Measurements from ENCODE around the gene STPG1.
A peak's percentile ranks its signal among the peaks of the same experiment; 100 is the strongest.

STPG1 gene

DNA sequence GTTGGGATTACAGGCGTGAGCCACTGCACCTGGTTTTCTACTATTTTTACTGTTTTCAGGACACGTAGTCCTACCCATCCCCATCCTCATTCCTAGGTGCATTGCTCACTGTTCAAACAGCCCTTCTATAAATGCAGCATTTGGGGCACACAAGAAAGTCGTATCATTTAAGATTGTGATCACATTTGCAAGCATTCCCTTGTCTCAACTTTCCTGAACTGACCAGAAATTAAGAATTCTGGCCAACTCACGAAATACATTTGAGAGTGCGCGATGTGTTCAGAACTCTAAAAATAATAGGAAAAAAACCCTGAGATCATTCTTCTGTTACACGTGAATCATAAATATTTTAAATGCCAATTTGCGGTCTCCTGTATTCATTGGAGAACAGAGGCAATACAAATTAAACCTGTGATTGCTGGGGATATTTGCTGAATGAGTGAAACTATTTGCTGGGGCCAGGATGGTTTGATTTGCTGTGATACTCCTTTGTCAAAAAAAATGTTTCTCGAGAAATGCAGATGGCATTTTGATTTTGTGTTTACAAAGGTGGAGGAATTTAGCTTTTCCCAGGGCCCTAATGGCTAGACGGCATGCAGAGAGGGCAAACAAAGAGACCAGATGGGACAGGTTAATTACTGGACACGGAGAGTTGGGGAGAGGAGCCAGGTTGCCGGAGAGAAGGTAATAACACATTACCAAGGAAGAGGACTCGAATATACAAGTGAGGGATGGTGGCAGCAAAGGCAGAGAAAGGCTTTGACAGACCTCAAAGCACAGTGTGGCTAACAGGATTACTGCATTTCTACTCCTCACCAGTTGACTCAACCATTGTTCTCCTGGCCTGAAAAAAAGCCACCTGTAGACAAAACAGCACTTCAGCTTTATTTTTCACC lies 38.4 kb downstream of the STPG1 start:
- no peak for DNase-seq (ENCODE audit: low read depth)
- no peak overlapping the region for H3K4me3 ChIP-seq (replicated peaks; ENCODE audit: low read depth, low read length)
- TF ChIP-seq, protein P1, sequence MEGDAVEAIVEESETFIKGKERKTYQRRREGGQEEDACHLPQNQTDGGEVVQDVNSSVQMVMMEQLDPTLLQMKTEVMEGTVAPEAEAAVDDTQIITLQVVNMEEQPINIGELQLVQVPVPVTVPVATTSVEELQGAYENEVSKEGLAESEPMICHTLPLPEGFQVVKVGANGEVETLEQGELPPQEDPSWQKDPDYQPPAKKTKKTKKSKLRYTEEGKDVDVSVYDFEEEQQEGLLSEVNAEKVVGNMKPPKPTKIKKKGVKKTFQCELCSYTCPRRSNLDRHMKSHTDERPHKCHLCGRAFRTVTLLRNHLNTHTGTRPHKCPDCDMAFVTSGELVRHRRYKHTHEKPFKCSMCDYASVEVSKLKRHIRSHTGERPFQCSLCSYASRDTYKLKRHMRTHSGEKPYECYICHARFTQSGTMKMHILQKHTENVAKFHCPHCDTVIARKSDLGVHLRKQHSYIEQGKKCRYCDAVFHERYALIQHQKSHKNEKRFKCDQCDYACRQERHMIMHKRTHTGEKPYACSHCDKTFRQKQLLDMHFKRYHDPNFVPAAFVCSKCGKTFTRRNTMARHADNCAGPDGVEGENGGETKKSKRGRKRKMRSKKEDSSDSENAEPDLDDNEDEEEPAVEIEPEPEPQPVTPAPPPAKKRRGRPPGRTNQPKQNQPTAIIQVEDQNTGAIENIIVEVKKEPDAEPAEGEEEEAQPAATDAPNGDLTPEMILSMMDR (IDR thresholded peaks at IDR 0.05; ENCODE audit: low read length, missing control alignments), result no peak

GRCh38 chr1:24373710-24374109 lies 39.9 kb downstream of the STPG1 start:
- H3K4me3 ChIP-seq (replicated peaks; ENCODE audit: low read depth, low read length), result no peak overlapping the region
- TF ChIP-seq, protein P1 (IDR thresholded peaks at IDR 0.05; ENCODE audit: low read length, missing control alignments), result no peak
- DNase-seq (ENCODE audit: low read depth), result no peak

DNA sequence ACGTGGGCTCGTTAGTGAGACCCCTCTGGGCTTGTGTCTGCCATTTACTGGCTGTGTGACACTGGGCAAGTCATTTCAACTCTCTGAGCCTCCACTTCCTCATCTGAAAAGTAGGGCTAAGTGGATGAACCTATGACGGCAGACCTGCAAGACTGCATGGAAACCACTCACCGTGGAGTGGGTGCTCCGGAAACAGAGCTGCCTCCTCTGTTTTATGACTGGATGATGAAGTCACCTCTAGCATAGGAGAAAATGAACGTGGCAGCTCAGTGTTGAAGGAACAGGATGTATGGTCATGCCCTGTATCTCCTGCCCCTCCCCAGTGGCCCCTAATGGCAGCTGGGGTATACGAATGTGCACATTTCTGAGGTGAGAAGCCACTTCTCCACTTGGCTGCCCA lies 40.5 kb downstream of the STPG1 start:
- TF ChIP-seq, protein P1 (IDR thresholded peaks at IDR 0.05; ENCODE audit: low read length, missing control alignments), result no peak
- no peak overlapping the region for H3K4me3 ChIP-seq (replicated peaks; ENCODE audit: low read depth, low read length)
- DNase-seq (ENCODE audit: low read depth), result no peak

GRCh38 chr1:24369801-24370200 lies 43.8 kb downstream of the STPG1 start:
- TF ChIP-seq, protein P1 (IDR thresholded peaks at IDR 0.05; ENCODE audit: low read length, missing control alignments), result no peak
- DNase-seq (ENCODE audit: low read depth), result no peak

GRCh38 chr1:24369199-24369598 lies 44.4 kb downstream of the STPG1 start:
- H3K4me3 ChIP-seq (replicated peaks; ENCODE audit: low read depth, low read length), result no peak overlapping the region
- DNase-seq (ENCODE audit: low read depth), result peak; percentile 41
- TF ChIP-seq, protein P1 (IDR thresholded peaks at IDR 0.05; ENCODE audit: low read length, missing control alignments), result no peak

More at GRCh38 chr1:24369801-24370200, 43.8 kb downstream of the STPG1 start:
- no peak overlapping the region for H3K4me3 ChIP-seq (replicated peaks; ENCODE audit: low read depth, low read length)

DNA sequence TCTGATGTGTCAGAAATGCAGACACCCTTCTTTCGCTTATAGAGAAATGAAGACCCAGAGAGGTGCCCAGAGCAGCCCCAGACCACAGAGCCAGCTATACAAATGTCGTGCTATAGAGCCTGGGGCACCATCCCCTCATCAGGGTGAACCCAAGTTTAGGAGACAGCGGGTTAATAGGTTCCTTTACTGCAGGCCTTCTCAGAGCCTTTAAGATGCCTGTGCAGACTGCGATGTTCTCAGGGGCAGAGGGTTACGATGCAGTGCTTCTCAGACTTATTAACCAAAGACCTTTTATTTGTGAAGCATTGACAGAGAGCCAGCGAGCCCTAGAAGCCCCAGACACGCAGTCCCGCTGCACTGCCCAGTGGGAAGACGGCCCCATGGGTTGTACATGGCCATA lies 46.9 kb downstream of the STPG1 start:
- TF ChIP-seq, protein P1 (IDR thresholded peaks at IDR 0.05; ENCODE audit: low read length, missing control alignments), result no peak
- no peak overlapping the region for H3K4me3 ChIP-seq (replicated peaks; ENCODE audit: low read depth, low read length)
- DNase-seq (ENCODE audit: low read depth), result no peak
